Lower leg skin (tissue), 3 donors: ENCODE measurements around the gene C1orf226.

ENCODE experiments used
- CTCF ChIP-seq, 3 donors: fragments of 450-650 bp; IDR thresholded peaks; one replicate each; pipeline ENCODE4 v1.5.1; 2016; ENCODE audit warnings: antibody characterized with exemption in 3 of 3, mild to moderate bottlenecking in 3 of 3, moderate library complexity in 2 of 3
- POLR2A ChIP-seq, 2 donors: fragments of 450-650 bp; IDR thresholded peaks; one replicate each; pipeline ENCODE4 v1.6.1; 2016 to 2017; ENCODE audit warnings: antibody characterized with exemption in 2 of 2, mild to moderate bottlenecking in 1 of 2, moderate library complexity in 1 of 2

DNA sequence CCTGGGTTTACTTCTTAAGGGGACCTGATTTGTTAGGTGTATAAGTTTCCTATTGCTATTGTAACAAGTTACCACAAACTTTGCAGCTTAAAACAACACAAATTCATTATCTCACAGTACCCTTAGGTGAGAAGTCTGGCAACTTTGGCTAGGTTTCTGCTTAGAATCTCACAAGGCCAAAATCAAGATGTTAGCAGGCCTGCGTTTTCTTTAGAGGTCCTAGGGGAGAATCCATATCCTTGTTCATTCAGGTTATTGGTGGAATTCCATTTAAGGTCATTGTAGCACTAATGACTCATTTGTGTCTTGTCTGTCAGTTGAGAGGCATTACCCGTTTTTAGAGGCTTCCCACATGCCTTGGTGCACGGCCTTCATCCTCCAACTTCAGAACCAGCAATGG lies 38.6 kb downstream of the C1orf226 start:
- TF ChIP-seq CTCF (IDR thresholded peaks at IDR 0.05) (no peak), POLR2A (IDR thresholded peaks at IDR 0.05) (no peak)
